ENCODE data around the gene HCN4. TPM values are rescaled to one million over a fixed set of nuclear protein-coding genes. Genes with fewer than 3 reads are reported as not detected.
A peak's percentile ranks its signal among the peaks of the same experiment; 100 is the strongest.

Gene HCN4
- total and polyA plus RNA-seq, 2 of the 8 experiments (the other 6 are each of a cell fraction or from before 2014, with no cell fraction given), result 3.7 to 8.5 TPM

DNA sequence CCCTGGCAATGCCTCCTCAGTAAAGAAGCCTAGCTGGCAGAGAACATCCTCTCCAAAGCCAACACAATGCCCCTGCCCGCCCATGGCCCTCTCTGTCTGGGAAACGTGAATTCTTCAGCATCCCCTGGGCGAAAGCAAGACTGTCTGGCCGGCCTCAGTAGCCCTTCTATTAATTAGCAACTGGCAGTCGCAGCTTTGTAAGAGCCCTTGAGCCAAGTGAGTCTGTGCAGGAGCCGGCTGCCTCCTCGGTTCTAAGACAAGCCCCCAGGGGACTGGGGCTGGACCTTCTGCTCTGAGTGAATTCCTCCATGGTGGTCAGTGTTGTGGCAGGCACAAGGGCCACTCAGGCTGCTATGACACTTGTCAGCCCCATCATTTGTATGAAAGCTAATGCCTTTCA lies 7.4 kb downstream of the HCN4 start:
- DNase-seq (ENCODE audit: low read depth in 1 of 2, low spot score in 2 of 2), result no peak
- Histone ChIP-seq H3K4me3 (ENCODE audit: extremely low read depth in 1 of 4, insufficient read depth in 2 of 4, low read depth in 3 of 4, low read length in 4 of 4) (no peak overlapping the region), H3K79me1 (ENCODE audit: low read depth, low read length) (peaks cover 36% of the 10 kb centered on the region), H3K23me2 (ENCODE audit: low read depth, low read length) (no peaks in the 10 kb centered on the region; the same call in 1 of the 2 replicates), H3K23ac (ENCODE audit: insufficient read length) (no peak overlapping the region), H2BK12ac (ENCODE audit: low read depth, low read length) (no peak overlapping the region; the same call in 1 of the 2 replicates), H2BK120ac (replicated peaks; ENCODE audit: low read depth, low read length) (no peak overlapping the region), H3K18ac (ENCODE audit: extremely low read depth, low read length) (no peak overlapping the region), H3K4me1 (replicated peaks in 1 of 4; ENCODE audit: control insufficient read depth in 3 of 4, insufficient read depth in 4 of 4, low read length in 3 of 4) (peaks cover 6 to 34% (median 19%) of the 10 kb centered on the region in 4 experiments), H2BK5ac (ENCODE audit: low read depth, low read length) (no peak overlapping the region), H2AFZ (ENCODE audit: low read length) (no peak overlapping the region), H2BK20ac (ENCODE audit: low read length) (no peak overlapping the region), H3K79me2 (ENCODE audit: control insufficient read depth in 1 of 2, insufficient read depth in 2 of 2, low read length in 2 of 2) (peaks cover 0 to 94% of the 10 kb centered on the region in 2 experiments; a peak in 2 of 4 replicates), H4K91ac (replicated peaks; ENCODE audit: insufficient read length, low read length) (no peak overlapping the region), H4K5ac (ENCODE audit: insufficient read length, low read depth, low read length) (no peak overlapping the region), H3K36me3 (ENCODE audit: control insufficient read depth in 2 of 4, insufficient read depth in 4 of 4, low read length in 3 of 4) (no peaks in the 10 kb centered on the region), H3K27me3 (replicated peaks in 1 of 4; ENCODE audit: control insufficient read depth in 3 of 4, extremely low read depth in 1 of 4, insufficient read depth in 3 of 4, low read length in 3 of 4) (no peaks in the 10 kb centered on the region), H3K56ac (replicated peaks; ENCODE audit: insufficient read length, low read depth, low read length) (no peak overlapping the region), H4K8ac (ENCODE audit: extremely low read depth, insufficient read depth, low read length) (no peak overlapping the region), H2AK5ac (ENCODE audit: low read depth, low read length) (0 out of 2 replicates have a peak overlapping the region, but pooled peaks have one; percentile 34), H3K9ac (replicated peaks in 1 of 4; ENCODE audit: extremely low read depth in 1 of 4, low read depth in 3 of 4, low read length in 3 of 4) (no peak overlapping the region; a peak in 1 of 7 replicates), H2BK15ac (ENCODE audit: low read length) (no peak overlapping the region), H4K20me1 (replicated peaks in 1 of 2; ENCODE audit: control insufficient read depth in 1 of 2, insufficient read depth in 2 of 2, low read length in 2 of 2) (peaks cover 21 to 31% of the 10 kb centered on the region in 2 experiments), H3K4me2 (ENCODE audit: insufficient read depth in 1 of 2, low read depth in 2 of 2, low read length in 2 of 2) (no peak overlapping the region), H3K9me3 (ENCODE audit: insufficient read depth in 2 of 2, low read depth in 1 of 2, low read length in 1 of 2) (no peaks in the 10 kb centered on the region), H3K4ac (replicated peaks; ENCODE audit: insufficient read length, low read depth, low read length) (no peak overlapping the region), H3K14ac (ENCODE audit: insufficient read length) (no peak overlapping the region), H3K27ac (ENCODE audit: low read depth, low read length) (no peak overlapping the region)
- WGBS, 2 experiments (ENCODE audit: extremely low coverage in 1 of 2, insufficient coverage in 1 of 2, insufficient read length in 1 of 2, insufficient replicate concordance in 2 of 2, low coverage in 1 of 2, low lambda C conversion rate in 2 of 2, missing lambda C conversion rate in 1 of 2), result 91% methylated on average over 6 of the region's 7 CpGs; no CpG with 5 or more reads in 1 of the 2 experiments
- ChIA-PET POLR2A (ENCODE audit: partially characterized antibody) (interaction anchor here (1.4 to 3.9 kb wide), 2 partner anchors 7 to 13 kb away, joined by 6 to 17 read pairs; partner anchors contain the start of gene HCN4), CTCF (ENCODE audit: partially characterized antibody) (interaction anchor here (0.9 to 1.4 kb wide), 3 partner anchors 27 to 103 kb away, joined by 3 to 4 read pairs (median 4); no protein-coding TSS in a partner anchor)
- FAIRE-seq, result no peak
- TF ChIP-seq ASH2L (IDR thresholded peaks at IDR 0.05; ENCODE audit: low read length), result no peak
- TF ChIP-seq, protein P1, sequence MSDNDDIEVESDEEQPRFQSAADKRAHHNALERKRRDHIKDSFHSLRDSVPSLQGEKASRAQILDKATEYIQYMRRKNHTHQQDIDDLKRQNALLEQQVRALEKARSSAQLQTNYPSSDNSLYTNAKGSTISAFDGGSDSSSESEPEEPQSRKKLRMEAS (IDR thresholded peaks at IDR 0.05), result no peak
- no peak for TF ChIP-seq BCL11A (IDR thresholded peaks at IDR 0.05; ENCODE audit: low read depth in 2 of 2, low read length in 2 of 2)
- no peak for TF ChIP-seq RAD21 (IDR thresholded peaks at IDR 0.05 in 1 of 2, conservative IDR thresholded peaks at IDR 0.05 in 1 of 2; ENCODE audit: low read depth in 2 of 2, low read length in 2 of 2)
- no peak for TF ChIP-seq TCF12 (IDR thresholded peaks at IDR 0.05; ENCODE audit: low read depth, low read length)
- TF ChIP-seq NANOG (IDR thresholded peaks at IDR 0.05; ENCODE audit: insufficient read depth, low read depth, low read length, poor library complexity, severe bottlenecking), result no peak
- TF ChIP-seq KDM5A (IDR thresholded peaks at IDR 0.05; ENCODE audit: low read length), result no peak
- TF ChIP-seq RXRA (IDR thresholded peaks at IDR 0.05; ENCODE audit: insufficient read depth, low read depth, low read length), result no peak
- TF ChIP-seq SAP30 (IDR thresholded peaks at IDR 0.05; ENCODE audit: insufficient read depth, insufficient replicate concordance, low read length), result no peak
- no peak for TF ChIP-seq TBP (IDR thresholded peaks at IDR 0.05; ENCODE audit: low read depth, low read length)
- no peak for TF ChIP-seq POLR2A (IDR thresholded peaks at IDR 0.05; ENCODE audit: control extremely low read depth in 1 of 2, low read depth in 2 of 2, low read length in 2 of 2)
- TF ChIP-seq HDAC2 (IDR thresholded peaks at IDR 0.05; ENCODE audit: borderline replicate concordance in 1 of 2, low read depth in 2 of 2, low read length in 2 of 2), result no peak
- no peak for TF ChIP-seq SIRT6 (IDR thresholded peaks at IDR 0.05; ENCODE audit: low read length)
- no peak for TF ChIP-seq CHD1 (IDR thresholded peaks at IDR 0.05; ENCODE audit: low read depth, low read length)
